ENCODE measurements around the gene CUL5. TPM values are rescaled to one million over a fixed set of nuclear protein-coding genes. Genes with fewer than 3 reads are reported as not detected.

CUL5 gene
- polyA plus RNA-seq, 1 donor from 2014 or later: 40.2 TPM

- Histone ChIP-seq H3K27ac (ENCODE audit: low read length) (no peak overlapping the region), H3K27me3 (ENCODE audit: insufficient read depth, low read depth, low read length) (no peaks in the 10 kb centered on the region), H3F3A (ENCODE audit: insufficient read depth, low read length, poor library complexity, severe bottlenecking) (no peaks in the 10 kb centered on the region), H3K4me3 (ENCODE audit: low read length) (no peak overlapping the region), H3K9me2 (ENCODE audit: insufficient read depth, low read length) (no peaks in the 10 kb centered on the region), H3K9ac (ENCODE audit: low read length) (no peak overlapping the region), H2AFZ (ENCODE audit: low read depth, low read length) (no peak overlapping the region), H3K4me2 (ENCODE audit: low read length) (no peak overlapping the region), H3K9me3 (ENCODE audit: low read length) (no peaks in the 10 kb centered on the region), H3K36me3 (ENCODE audit: insufficient read depth, low read length) (no peaks in the 10 kb centered on the region), H4K20me1 (ENCODE audit: insufficient read depth) (no peaks in the 10 kb centered on the region), H3K79me2 (replicated peaks; ENCODE audit: insufficient read depth, low read length) (no peaks in the 10 kb centered on the region)
- TF ChIP-seq REST (IDR thresholded peaks at IDR 0.05; ENCODE audit: borderline replicate concordance) (no peak), POLR2AphosphoS5 (IDR thresholded peaks at IDR 0.05) (no peak), TAF1 (IDR thresholded peaks at IDR 0.05; ENCODE audit: low read depth) (no peak), RAD21 (conservative IDR thresholded peaks at IDR 0.05) (no peak), MXI1 (conservative IDR thresholded peaks at IDR 0.05; ENCODE audit: poor library complexity, severe bottlenecking) (no peak), EP300 (conservative IDR thresholded peaks at IDR 0.05; ENCODE audit: poor library complexity, severe bottlenecking) (no peak), CTCF (IDR thresholded peaks at IDR 0.05; ENCODE audit: poor library complexity, severe bottlenecking) (no peak), EZH2 (IDR thresholded peaks at IDR 0.05; ENCODE audit: borderline replicate concordance, insufficient read depth, low read length, poor library complexity, severe bottlenecking) (no peak), SMC3 (conservative IDR thresholded peaks at IDR 0.05; ENCODE audit: poor library complexity) (no peak)
Measured at GRCh38 chr11:107996006-107996776, 12.5 kb upstream of the CUL5 start.

GRCh38 chr11:107998761-107999160 is 9.9 kb upstream of the CUL5 start:
- H3K4me3 ChIP-seq (ENCODE audit: low read length): no peak overlapping the region
- H3K4me2 ChIP-seq (ENCODE audit: low read length): no peak overlapping the region
- no peak overlapping the region for H2AFZ ChIP-seq (ENCODE audit: low read depth, low read length)
- no peaks in the 10 kb centered on the region for H3K9me3 ChIP-seq (ENCODE audit: low read length)
- no peaks in the 10 kb centered on the region for H3F3A ChIP-seq (ENCODE audit: insufficient read depth, low read length, poor library complexity, severe bottlenecking)
- no peaks in the 10 kb centered on the region for H3K79me2 ChIP-seq (replicated peaks; ENCODE audit: insufficient read depth, low read length)
- no peak overlapping the region for H3K27ac ChIP-seq (ENCODE audit: low read length)
- no peaks in the 10 kb centered on the region for H3K9me2 ChIP-seq (ENCODE audit: insufficient read depth, low read length)
- no peak overlapping the region for H3K9ac ChIP-seq (ENCODE audit: low read length)
- no peaks in the 10 kb centered on the region for H3K27me3 ChIP-seq (ENCODE audit: insufficient read depth, low read depth, low read length)
- no peaks in the 10 kb centered on the region for H3K36me3 ChIP-seq (ENCODE audit: insufficient read depth, low read length)
- TF ChIP-seq CTCF (IDR thresholded peaks at IDR 0.05; ENCODE audit: poor library complexity, severe bottlenecking): no peak
- no peak for TF ChIP-seq EP300 (conservative IDR thresholded peaks at IDR 0.05; ENCODE audit: poor library complexity, severe bottlenecking)
- TF ChIP-seq MXI1 (conservative IDR thresholded peaks at IDR 0.05; ENCODE audit: poor library complexity, severe bottlenecking): no peak
- no peak for TF ChIP-seq REST (IDR thresholded peaks at IDR 0.05; ENCODE audit: borderline replicate concordance)
- no peak for TF ChIP-seq POLR2AphosphoS5 (IDR thresholded peaks at IDR 0.05)
- TF ChIP-seq SMC3 (conservative IDR thresholded peaks at IDR 0.05; ENCODE audit: poor library complexity): no peak
- no peak for TF ChIP-seq TAF1 (IDR thresholded peaks at IDR 0.05; ENCODE audit: low read depth)
- TF ChIP-seq RAD21 (conservative IDR thresholded peaks at IDR 0.05): no peak
- no peak for TF ChIP-seq EZH2 (IDR thresholded peaks at IDR 0.05; ENCODE audit: borderline replicate concordance, insufficient read depth, low read length, poor library complexity, severe bottlenecking)
- H4K20me1 ChIP-seq (ENCODE audit: insufficient read depth): no peaks in the 10 kb centered on the region
